ENCODE results near the gene SMIM28. TPM values are rescaled to one million over a fixed set of nuclear protein-coding genes. Genes with fewer than 3 reads are reported as not detected.

Gene SMIM28
- total and polyA plus RNA-seq, 2 donors from 2014 or later, result not detected

- H3K4me3 ChIP-seq (ENCODE audit: low read length in 3 of 3), result no peak overlapping the region
- H3K9ac ChIP-seq (ENCODE audit: low read length in 3 of 3), result no peak overlapping the region
- intact Hi-C loops (cut with DNase I), result no loop called here
- no peaks in the 10 kb centered on the region for H3K9me3 ChIP-seq (ENCODE audit: control insufficient read depth in 2 of 3, insufficient read depth in 1 of 3, low read length in 3 of 3)
- DNase-seq, result no peak
- H3K27me3 ChIP-seq (ENCODE audit: control insufficient read depth, insufficient read depth, low read length), result no peaks in the 10 kb centered on the region
- no peaks in the 10 kb centered on the region for H3K36me3 ChIP-seq (ENCODE audit: control insufficient read depth in 2 of 3, insufficient read depth in 3 of 3, low read length in 3 of 3)
- FAIRE-seq, result no peak
- H3K27ac ChIP-seq (ENCODE audit: low read depth in 2 of 2, low read length in 2 of 2), result no peak overlapping the region
- no peak for TF ChIP-seq CTCF (IDR thresholded peaks at IDR 0.05; ENCODE audit: borderline replicate concordance, extremely low read depth, insufficient read depth)
- no peaks in the 10 kb centered on the region for H3K4me1 ChIP-seq (ENCODE audit: control insufficient read depth in 2 of 3, insufficient read depth in 2 of 3, low read depth in 1 of 3, low read length in 3 of 3)
Measured at GRCh38 chr6:138382498-138383265, 5.0 kb downstream of the SMIM28 start.

- Histone ChIP-seq H3K4me3 (ENCODE audit: low read length in 3 of 3) (no peak overlapping the region), H3K27me3 (ENCODE audit: control insufficient read depth, insufficient read depth, low read length) (no peaks in the 10 kb centered on the region), H3K27ac (ENCODE audit: low read depth in 2 of 2, low read length in 2 of 2) (no peak overlapping the region), H3K9ac (ENCODE audit: low read length in 3 of 3) (no peak overlapping the region), H3K9me3 (ENCODE audit: control insufficient read depth in 2 of 3, insufficient read depth in 1 of 3, low read length in 3 of 3) (no peaks in the 10 kb centered on the region), H3K36me3 (ENCODE audit: control insufficient read depth in 2 of 3, insufficient read depth in 3 of 3, low read length in 3 of 3) (no peaks in the 10 kb centered on the region), H3K4me1 (ENCODE audit: control insufficient read depth in 2 of 3, insufficient read depth in 2 of 3, low read depth in 1 of 3, low read length in 3 of 3) (no peaks in the 10 kb centered on the region)
- TF ChIP-seq CTCF (IDR thresholded peaks at IDR 0.05; ENCODE audit: borderline replicate concordance, extremely low read depth, insufficient read depth), result no peak
- intact Hi-C loops (cut with DNase I), result no loop called here
- FAIRE-seq, result no peak
- no peak for DNase-seq
Measured at GRCh38 chr6:138383776-138384175, 6.1 kb downstream of the SMIM28 start.

GRCh38 chr6:138386897-138387296, 9.2 kb downstream of the SMIM28 start:
- Histone ChIP-seq H3K27ac (ENCODE audit: low read depth in 2 of 2, low read length in 2 of 2) (no peak overlapping the region), H3K27me3 (ENCODE audit: control insufficient read depth, insufficient read depth, low read length) (no peaks in the 10 kb centered on the region), H3K4me1 (ENCODE audit: control insufficient read depth in 2 of 3, insufficient read depth in 2 of 3, low read depth in 1 of 3, low read length in 3 of 3) (no peaks in the 10 kb centered on the region), H3K9ac (ENCODE audit: low read length in 3 of 3) (no peak overlapping the region), H3K4me3 (ENCODE audit: low read length in 3 of 3) (no peak overlapping the region), H3K36me3 (ENCODE audit: control insufficient read depth in 2 of 3, insufficient read depth in 3 of 3, low read length in 3 of 3) (no peaks in the 10 kb centered on the region), H3K9me3 (ENCODE audit: control insufficient read depth in 2 of 3, insufficient read depth in 1 of 3, low read length in 3 of 3) (no peaks in the 10 kb centered on the region)
- intact Hi-C loops (cut with DNase I), result no loop called here
- FAIRE-seq (no peak), DNase-seq (no peak)
- TF ChIP-seq CTCF (IDR thresholded peaks at IDR 0.05; ENCODE audit: borderline replicate concordance, extremely low read depth, insufficient read depth), result no peak
